ENCODE data around the gene MAD1L1. TPM values are rescaled to one million over a fixed set of nuclear protein-coding genes. Genes with fewer than 3 reads are reported as not detected.

The MAD1L1 gene
- total and polyA plus RNA-seq, 2 donors (not counting 1 experiment from before 2014, with no cell fraction given): 9.8 to 29.4 TPM

GRCh38 chr7:2003931-2004812, 228.6 kb downstream of the MAD1L1 start:
- Histone ChIP-seq H4K20me1 (ENCODE audit: control insufficient read depth, extremely low read depth, insufficient read depth, low read length) (no peaks in the 10 kb centered on the region), H3K4me2 (ENCODE audit: extremely low read depth, insufficient read depth, low read length) (no peak overlapping the region), H3K36me3 (ENCODE audit: control insufficient read depth, insufficient read depth, low read length) (no peaks in the 10 kb centered on the region), H2AFZ (ENCODE audit: low read length) (no peak overlapping the region), H3K4me3 (replicated peaks in 1 of 4; ENCODE audit: control extremely low read depth in 1 of 4, insufficient read depth in 1 of 4, low read depth in 3 of 4, low read length in 4 of 4) (no peak overlapping the region), H3K4me1 (ENCODE audit: control insufficient read depth, extremely low read depth, insufficient read depth, low read length) (no peaks in the 10 kb centered on the region), H3K9ac (ENCODE audit: insufficient read depth, low read length) (no peak overlapping the region), H3K79me2 (ENCODE audit: control insufficient read depth, insufficient read depth, low read length) (no peaks in the 10 kb centered on the region), H3K27me3 (ENCODE audit: control insufficient read depth, insufficient read depth, low read length) (no peaks in the 10 kb centered on the region), H3K27ac (ENCODE audit: insufficient read depth, low read length) (no peak overlapping the region), H3K9me3 (ENCODE audit: control insufficient read depth, insufficient read depth, low read depth, low read length) (no peaks in the 10 kb centered on the region)
- DNase-seq (ENCODE audit: low read depth in 2 of 2): no peak
- TF ChIP-seq EZH2 (IDR thresholded peaks at IDR 0.05; ENCODE audit: low read length, missing control alignments): no peak
- no peak for TF ChIP-seq CTCF (conservative IDR thresholded peaks at IDR 0.05 in 1 of 2, IDR thresholded peaks at IDR 0.05 in 1 of 2; ENCODE audit: low read depth in 1 of 2, low read length in 2 of 2)

DNA sequence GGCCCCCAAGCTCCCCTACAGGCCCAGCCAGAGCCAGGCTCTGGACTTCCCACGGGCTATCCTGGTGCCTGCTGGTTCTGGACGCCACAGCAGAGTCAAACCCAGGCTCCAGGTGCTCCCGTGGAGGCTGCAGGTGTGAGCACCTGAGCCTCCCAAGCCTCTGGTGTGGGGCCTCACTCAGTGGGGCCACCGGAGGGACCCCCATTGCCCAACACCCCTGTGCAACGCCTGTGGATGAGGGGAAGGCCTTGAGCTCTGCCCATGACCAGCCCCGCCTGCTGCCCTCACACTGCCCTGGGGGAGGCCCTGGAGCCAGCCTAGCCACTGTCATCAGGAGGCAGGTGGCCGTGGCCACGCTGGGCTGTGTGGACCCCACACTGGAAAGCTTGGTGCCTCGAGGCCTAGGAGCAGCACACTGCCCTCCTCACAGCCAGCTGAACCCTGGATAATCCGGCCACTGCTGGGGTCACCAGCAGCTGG, 229.3 kb downstream of the MAD1L1 start:
- no peak for DNase-seq (ENCODE audit: low read depth in 2 of 2)
- H3K4me3 ChIP-seq (replicated peaks in 1 of 4; ENCODE audit: control extremely low read depth in 1 of 4, insufficient read depth in 1 of 4, low read depth in 3 of 4, low read length in 4 of 4): no peak overlapping the region
- H3K4me1 ChIP-seq (ENCODE audit: control insufficient read depth, extremely low read depth, insufficient read depth, low read length): no peaks in the 10 kb centered on the region
- H3K27me3 ChIP-seq (ENCODE audit: control insufficient read depth, insufficient read depth, low read length): no peaks in the 10 kb centered on the region
- no peak for TF ChIP-seq EZH2 (IDR thresholded peaks at IDR 0.05; ENCODE audit: low read length, missing control alignments)
- TF ChIP-seq CTCF (conservative IDR thresholded peaks at IDR 0.05 in 1 of 2, IDR thresholded peaks at IDR 0.05 in 1 of 2; ENCODE audit: low read depth in 1 of 2, low read length in 2 of 2): no peak
- H3K9ac ChIP-seq (ENCODE audit: insufficient read depth, low read length): no peak overlapping the region
- no peak overlapping the region for H3K27ac ChIP-seq (ENCODE audit: insufficient read depth, low read length)
- H4K20me1 ChIP-seq (ENCODE audit: control insufficient read depth, extremely low read depth, insufficient read depth, low read length): no peaks in the 10 kb centered on the region
- H3K79me2 ChIP-seq (ENCODE audit: control insufficient read depth, insufficient read depth, low read length): no peaks in the 10 kb centered on the region
- H3K9me3 ChIP-seq (ENCODE audit: control insufficient read depth, insufficient read depth, low read depth, low read length): no peaks in the 10 kb centered on the region
- H2AFZ ChIP-seq (ENCODE audit: low read length): no peak overlapping the region
- no peak overlapping the region for H3K4me2 ChIP-seq (ENCODE audit: extremely low read depth, insufficient read depth, low read length)
- no peaks in the 10 kb centered on the region for H3K36me3 ChIP-seq (ENCODE audit: control insufficient read depth, insufficient read depth, low read length)

- Histone ChIP-seq H2AFZ (ENCODE audit: low read length) (no peak overlapping the region), H3K27ac (ENCODE audit: insufficient read depth, low read length) (no peak overlapping the region), H3K4me2 (ENCODE audit: extremely low read depth, insufficient read depth, low read length) (no peak overlapping the region), H3K36me3 (ENCODE audit: control insufficient read depth, insufficient read depth, low read length) (no peaks in the 10 kb centered on the region), H3K27me3 (ENCODE audit: control insufficient read depth, insufficient read depth, low read length) (no peaks in the 10 kb centered on the region), H3K4me3 (replicated peaks in 1 of 4; ENCODE audit: control extremely low read depth in 1 of 4, insufficient read depth in 1 of 4, low read depth in 3 of 4, low read length in 4 of 4) (no peak overlapping the region), H3K4me1 (ENCODE audit: control insufficient read depth, extremely low read depth, insufficient read depth, low read length) (no peaks in the 10 kb centered on the region), H3K9ac (ENCODE audit: insufficient read depth, low read length) (no peak overlapping the region), H3K9me3 (ENCODE audit: control insufficient read depth, insufficient read depth, low read depth, low read length) (no peaks in the 10 kb centered on the region), H4K20me1 (ENCODE audit: control insufficient read depth, extremely low read depth, insufficient read depth, low read length) (no peaks in the 10 kb centered on the region), H3K79me2 (ENCODE audit: control insufficient read depth, insufficient read depth, low read length) (no peaks in the 10 kb centered on the region)
- no peak for TF ChIP-seq CTCF (conservative IDR thresholded peaks at IDR 0.05 in 1 of 2, IDR thresholded peaks at IDR 0.05 in 1 of 2; ENCODE audit: low read depth in 1 of 2, low read length in 2 of 2)
- no peak for TF ChIP-seq EZH2 (IDR thresholded peaks at IDR 0.05; ENCODE audit: low read length, missing control alignments)
- DNase-seq (ENCODE audit: low read depth in 2 of 2): no peak
Observed at GRCh38 chr7:2002561-2003450, 229.9 kb downstream of the MAD1L1 start.

All from fibroblast of lung (primary cell).